NCI-H2196 (cell line): ENCODE measurements around the gene SMPX.

Source experiments
- DNase-seq: peaks from one replicate; lab custom pipeline; 2025; ENCODE audit not compliant: unreplicated experiment; lab: John Stamatoyannopoulos, UW

The SMPX gene

GRCh38 chrX:21715825-21716224, 42.1 kb downstream of the SMPX start:
- no peak for DNase-seq

DNA sequence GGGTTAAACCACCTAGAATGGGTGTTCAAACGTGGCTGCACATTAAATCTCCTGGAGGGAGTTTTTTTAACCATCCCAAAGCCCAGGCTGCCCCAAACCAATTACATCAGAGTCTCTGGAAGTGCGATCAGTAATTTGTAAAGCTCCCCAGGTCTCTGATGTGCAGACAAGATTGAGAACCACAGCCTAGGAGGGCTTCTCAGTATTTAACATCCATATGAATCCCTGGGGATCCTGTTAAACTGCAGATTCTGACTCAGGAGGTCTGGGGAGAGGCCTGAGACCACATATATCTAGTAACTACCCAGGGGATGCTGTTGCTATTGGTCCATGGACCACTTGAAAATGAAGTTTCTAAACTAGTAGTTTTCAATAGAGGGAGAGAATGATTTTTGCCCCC, 42.6 kb downstream of the SMPX start:
- DNase-seq = no peak

- no peak for DNase-seq
Observed at GRCh38 chrX:21711848-21712197, 46.1 kb downstream of the SMPX start.

DNA sequence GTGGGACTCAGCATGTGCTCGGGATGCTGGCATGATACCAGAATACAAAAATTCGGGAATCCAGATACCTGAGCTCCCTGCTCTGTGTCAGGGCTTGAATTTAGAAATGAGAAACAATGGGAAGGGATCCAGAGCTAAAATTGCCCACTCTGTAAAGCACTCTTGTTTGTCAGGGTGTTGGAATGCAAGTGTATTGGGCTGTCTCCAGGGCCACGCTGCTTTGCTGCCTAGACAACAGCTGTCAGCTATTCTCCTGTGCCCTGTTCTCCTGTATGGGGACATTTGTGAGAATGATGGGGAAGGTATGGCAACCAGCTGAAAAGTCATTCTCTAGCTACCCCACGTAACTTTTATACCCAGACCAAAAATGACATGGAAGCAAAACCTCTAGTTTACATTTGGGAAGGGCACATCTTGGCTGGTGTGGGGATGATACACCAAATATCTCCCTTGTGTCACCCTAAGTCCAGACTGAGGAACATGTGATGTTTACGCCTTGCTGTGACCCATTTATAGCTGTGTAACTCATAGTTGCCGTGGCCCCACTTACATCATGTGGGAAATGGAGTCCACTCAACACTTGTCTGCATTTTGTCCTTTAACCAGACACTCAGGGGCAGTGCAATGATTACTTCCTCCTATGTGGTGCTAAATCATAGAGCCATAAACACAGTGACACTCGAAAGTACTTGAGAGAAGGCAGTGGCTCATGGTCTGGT, 46.6 kb downstream of the SMPX start:
- no peak for DNase-seq

DNA sequence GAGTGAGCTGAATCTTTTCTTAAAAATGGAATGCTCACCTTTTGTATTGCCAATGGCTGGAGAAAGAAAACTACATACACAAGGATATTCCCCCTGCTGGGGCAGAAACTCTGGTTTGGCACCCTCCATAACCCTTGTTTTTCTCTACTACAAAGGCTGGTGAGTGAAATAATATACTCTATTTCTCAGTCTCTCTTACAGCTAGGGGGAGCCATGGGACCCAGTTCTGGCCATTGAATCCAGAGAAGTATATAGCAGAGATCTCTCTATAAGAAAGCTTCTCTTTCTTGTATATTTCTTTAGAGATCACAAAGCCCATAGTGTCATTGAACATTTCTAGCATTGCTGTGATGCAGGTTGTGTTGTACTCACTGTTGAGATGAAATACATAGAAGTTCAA, 49.8 kb downstream of the SMPX start:
- DNase-seq = no peak

- no peak for DNase-seq
Observed at GRCh38 chrX:21705225-21705624, 52.7 kb downstream of the SMPX start.

DNA sequence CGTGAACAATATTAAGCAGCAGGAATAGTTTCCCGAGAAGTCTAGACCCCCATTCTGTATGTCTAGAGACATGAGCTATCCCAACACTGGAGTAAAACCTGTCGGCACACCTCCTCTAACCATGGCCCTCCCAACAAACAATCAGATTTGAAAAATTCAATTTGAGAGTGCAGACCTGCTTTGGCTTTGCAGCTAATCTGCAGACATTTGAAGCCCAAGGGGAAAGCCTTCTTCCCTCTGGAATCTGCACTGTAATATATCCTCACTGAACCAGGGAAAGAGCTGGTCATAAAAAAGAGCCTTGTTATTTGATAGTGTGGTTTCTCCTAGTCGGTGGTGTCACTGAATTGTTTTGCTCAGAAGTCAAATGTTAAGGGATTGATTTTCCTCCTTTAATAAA, 55.2 kb downstream of the SMPX start:
- DNase-seq = no peak

DNA sequence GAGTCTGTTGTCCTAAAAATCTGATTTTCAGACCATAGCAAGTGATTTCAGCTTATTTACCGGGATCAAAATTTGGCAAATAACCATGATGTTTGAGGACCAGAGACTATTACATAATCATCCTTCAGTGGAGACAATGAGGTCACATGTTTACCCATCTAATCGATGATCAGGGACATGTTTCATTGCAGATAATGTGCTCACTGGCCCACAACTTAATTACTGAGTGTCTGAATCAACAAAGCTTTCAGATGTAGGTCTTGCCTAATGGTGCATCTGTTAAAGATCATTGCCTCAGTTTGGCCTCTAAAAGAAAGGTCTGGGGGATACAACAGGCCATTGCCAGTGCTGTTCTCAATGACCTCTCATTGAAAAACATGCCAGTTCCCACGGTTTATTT, 56.9 kb downstream of the SMPX start:
- DNase-seq = no peak

GRCh38 chrX:21700275-21700674, 57.6 kb downstream of the SMPX start:
- DNase-seq = no peak

GRCh38 chrX:21699136-21699535, 58.8 kb downstream of the SMPX start:
- DNase-seq = no peak

- DNase-seq = no peak
Observed at GRCh38 chrX:21698272-21698671, 59.6 kb downstream of the SMPX start.

- no peak for DNase-seq
Observed at GRCh38 chrX:21691512-21692018, 66.4 kb downstream of the SMPX start.

DNA sequence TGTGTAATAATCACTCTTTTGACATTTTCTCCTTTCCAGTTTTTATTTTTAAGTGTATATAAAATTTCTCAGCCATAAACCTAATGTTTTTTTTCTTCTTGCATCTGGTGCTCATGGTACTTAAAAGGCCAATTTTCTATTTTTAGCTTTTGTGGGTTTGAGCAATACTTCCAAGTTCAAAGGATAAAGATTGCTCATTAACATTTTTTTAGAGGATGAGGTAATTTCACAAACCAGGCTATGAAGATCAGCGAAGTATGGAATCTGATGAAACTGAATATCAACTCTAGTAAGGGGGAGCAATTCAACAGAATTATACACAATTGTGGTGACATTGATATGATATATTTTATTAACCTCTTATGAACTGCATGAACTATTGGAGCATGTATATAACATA, 74.0 kb downstream of the SMPX start:
- DNase-seq = no peak

DNA sequence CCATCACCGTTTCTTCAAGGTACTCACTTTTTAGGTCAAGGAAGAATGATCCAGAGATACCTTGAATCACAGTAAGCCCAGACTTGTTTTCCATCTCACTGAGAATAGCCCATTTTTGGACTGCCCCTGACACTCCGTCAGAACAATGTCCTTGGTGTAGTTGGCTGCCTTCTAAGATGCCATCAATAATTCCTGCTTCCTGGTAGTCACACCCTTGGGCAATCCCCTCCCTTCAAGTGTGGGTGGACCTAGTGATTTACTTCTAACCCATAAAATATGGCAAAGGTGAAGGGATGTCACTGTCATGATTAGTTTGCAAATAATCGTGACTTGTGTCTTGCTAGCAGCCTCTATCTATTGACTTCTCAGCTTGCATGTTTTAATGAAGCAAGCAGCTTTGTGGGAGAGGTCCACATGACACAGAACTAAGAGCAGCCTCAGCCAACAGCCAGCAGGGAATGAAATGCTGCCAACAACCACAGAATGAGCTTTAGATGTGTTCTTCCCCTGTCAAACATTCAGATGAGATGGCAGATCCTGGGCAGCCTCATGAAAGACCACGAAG, 79.8 kb downstream of the SMPX start:
- no peak for DNase-seq

- DNase-seq = no peak
Observed at GRCh38 chrX:21675931-21676330, 82.0 kb downstream of the SMPX start.

GRCh38 chrX:21674430-21675186, 83.3 kb downstream of the SMPX start:
- no peak for DNase-seq

DNA sequence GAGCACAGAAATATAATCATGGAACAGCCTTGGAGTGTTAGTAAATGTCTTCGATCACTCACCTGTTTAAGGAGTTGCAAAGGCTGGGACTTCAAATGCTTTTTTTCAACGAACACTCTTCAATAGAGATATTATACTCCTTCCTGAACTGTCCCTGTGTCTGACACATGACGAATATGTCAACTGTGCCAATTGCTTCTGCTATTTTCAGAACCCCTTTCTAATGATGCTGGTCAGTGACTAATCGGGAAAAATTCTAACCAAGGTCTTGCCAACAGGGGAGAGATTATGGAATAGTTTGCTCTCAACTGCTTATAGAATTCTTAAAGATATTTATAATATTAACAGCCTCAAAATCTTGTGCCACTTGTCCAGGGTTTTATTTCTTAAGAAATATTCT, 91.2 kb downstream of the SMPX start:
- DNase-seq = no peak

- DNase-seq = no peak
Observed at GRCh38 chrX:21666252-21666651, 91.7 kb downstream of the SMPX start.

DNA sequence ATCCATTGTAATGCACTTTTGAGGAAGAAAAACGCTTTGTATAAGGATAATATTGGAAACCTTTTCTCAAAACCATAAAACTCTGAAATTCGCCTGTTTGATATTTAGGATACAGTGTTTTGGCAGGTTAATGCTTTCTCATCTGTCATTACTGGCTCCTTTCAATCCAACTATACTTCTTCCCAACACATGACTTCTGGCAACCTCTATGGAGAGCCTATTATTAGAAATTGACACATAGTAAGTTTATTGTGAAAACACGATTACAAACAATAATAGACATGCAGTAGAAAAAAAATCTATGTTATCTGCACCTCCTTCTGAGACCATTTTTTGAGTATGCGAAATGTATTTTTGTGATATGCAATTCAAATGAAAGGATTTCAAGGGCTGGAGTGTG, 95.2 kb downstream of the SMPX start:
- no peak for DNase-seq

DNA sequence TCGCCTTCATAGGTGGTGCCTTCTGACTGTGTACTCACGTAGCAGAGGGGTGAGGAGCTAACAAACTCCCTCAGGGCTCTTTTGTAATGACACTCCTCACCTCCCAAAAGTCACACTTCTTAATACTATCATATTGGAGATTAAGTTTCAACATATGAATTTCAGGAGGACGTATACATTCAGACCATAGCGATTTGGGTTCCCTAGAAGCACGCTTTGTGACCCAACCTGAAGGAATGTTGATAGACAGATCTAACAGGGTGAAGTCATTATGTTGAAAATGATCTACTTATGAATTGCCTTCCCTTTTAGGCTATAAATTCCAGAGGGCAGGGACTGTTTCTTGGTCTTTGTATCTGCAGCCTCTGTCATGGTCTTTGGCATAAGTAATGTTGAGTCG, 96.6 kb downstream of the SMPX start:
- DNase-seq = no peak

DNA sequence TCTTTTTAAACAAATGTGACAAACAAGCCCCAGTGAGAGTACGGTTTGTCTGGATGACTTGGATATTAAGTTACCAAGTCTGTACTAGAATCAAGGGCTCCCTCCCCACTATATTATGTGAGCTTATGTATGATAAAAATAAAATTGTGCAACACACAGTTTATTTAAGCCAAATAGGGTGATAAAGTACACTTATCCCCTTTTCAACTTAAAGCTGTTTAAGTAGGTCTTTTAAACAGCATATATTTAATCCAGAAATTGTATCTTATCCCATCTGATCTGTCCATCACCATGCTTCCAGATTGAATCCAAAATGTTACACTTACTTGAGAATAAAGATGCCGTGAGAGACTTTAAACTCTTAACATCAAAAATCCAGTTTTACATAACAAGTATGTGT, 97.8 kb downstream of the SMPX start:
- DNase-seq = no peak

GRCh38 chrX:21659320-21659719, 98.6 kb downstream of the SMPX start:
- no peak for DNase-seq
